HG02870 (cell line): ENCODE results near the gene SCAI.
A peak's percentile ranks its signal among the peaks of the same experiment; 100 is the strongest.
"Not testable (repeated sequence)": the region's sequence is repeated elsewhere in the genome, so short reads cannot be mapped to it uniquely, and the experiment has no call there.

ENCODE experiments used
- ATAC-seq: cut with Tn5 transposase; IDR thresholded peaks from one replicate; pipeline ENCODE4 v1.9.1; 2021; ENCODE audit warnings: mild to moderate bottlenecking, moderate library complexity; ENCODE audit not compliant: unreplicated experiment

The SCAI gene

GRCh38 chr9:125150349-125151245 lies 7.3 kb upstream of the SCAI start:
- no peak for ATAC-seq

GRCh38 chr9:125147401-125147951 lies 4.1 kb upstream of the SCAI start:
- no peak for ATAC-seq

GRCh38 chr9:125146247-125146646 lies 2.9 kb upstream of the SCAI start:
- ATAC-seq: no peak

- ATAC-seq: no peak
These were observed 2.1 kb upstream of the SCAI start for GRCh38 chr9:125145425-125145824.

GRCh38 chr9:125142560-125143376 lies 560 bp downstream of the SCAI start:
- no peak for ATAC-seq

GRCh38 chr9:125141751-125142150 lies 1.6 kb downstream of the SCAI start:
- no peak for ATAC-seq

GRCh38 chr9:125141251-125141650 lies 2.1 kb downstream of the SCAI start:
- ATAC-seq: no peak

- no peak for ATAC-seq
These were observed 2.8 kb downstream of the SCAI start for GRCh38 chr9:125140576-125140975.

- no peak for ATAC-seq
These were observed 6.1 kb downstream of the SCAI start for GRCh38 chr9:125137200-125137599.

- ATAC-seq: no peak
These were observed 8.4 kb downstream of the SCAI start for GRCh38 chr9:125134976-125135375.

- ATAC-seq: no peak
These were observed 9.7 kb downstream of the SCAI start for GRCh38 chr9:125133403-125134329.

- ATAC-seq: no peak
These were observed 11.6 kb downstream of the SCAI start for GRCh38 chr9:125131778-125132177.

- ATAC-seq: peak; percentile 80
These were observed 17.1 kb downstream of the SCAI start for GRCh38 chr9:125126019-125126746.

GRCh38 chr9:125125523-125125922 lies 17.8 kb downstream of the SCAI start:
- ATAC-seq: no peak

- no peak for ATAC-seq
These were observed 22.2 kb downstream of the SCAI start for GRCh38 chr9:125121146-125121545.

- ATAC-seq: no peak
These were observed 23.6 kb downstream of the SCAI start for GRCh38 chr9:125119643-125120286.

GRCh38 chr9:125118696-125119095 lies 24.6 kb downstream of the SCAI start:
- not testable (repeated sequence) for ATAC-seq

- ATAC-seq: not testable (repeated sequence)
These were observed 28.8 kb downstream of the SCAI start for GRCh38 chr9:125114503-125114902.

- no peak for ATAC-seq
These were observed 32.9 kb downstream of the SCAI start for GRCh38 chr9:125110464-125110863.
